Activated CD4-positive, alpha-beta memory T cell treated with anti-CD3 and anti-CD28 coated beads for 36 hours (primary cell): ENCODE data around the gene EHF. TPM values are rescaled to one million over a fixed set of nuclear protein-coding genes. Genes with fewer than 3 reads are reported as not detected.

Experiments
- CTCF ChIA-PET: fragments of 350-600 bp; sonication (Branson Sonifier 250); formaldehyde crosslinking; loops from one replicate; lab custom pipeline; 2021; ENCODE audit warnings: antibody characterized with exemption, inconsistent platforms; lab: Charles Lee
- POLR2A ChIA-PET: fragments of 350-600 bp; sonication (Branson Sonifier 250); formaldehyde crosslinking; loops from one replicate; lab custom pipeline; 2021; ENCODE audit warnings: antibody characterized with exemption; lab: Charles Lee
- DNase-seq: peaks from one replicate; pipeline ENCODE4 v3.0.0-alpha.2; 2020
- H3K27ac Mint-ChIP-seq: one replicate; pipeline ENCODE4 v1.8.0; 2021; ENCODE audit warnings: mixed read lengths
- H3K27me3 Mint-ChIP-seq: one replicate; pipeline ENCODE4 v1.8.0; 2021; ENCODE audit warnings: mixed read lengths
- H3K36me3 Mint-ChIP-seq: one replicate; pipeline ENCODE4 v1.8.0; 2021; ENCODE audit warnings: mixed read lengths
- H3K4me1 Mint-ChIP-seq: one replicate; pipeline ENCODE4 v1.8.0; 2021; ENCODE audit warnings: low read depth, mixed read lengths
- H3K4me3 Mint-ChIP-seq: one replicate; pipeline ENCODE4 v1.8.0; 2021; ENCODE audit warnings: mild to moderate bottlenecking, mixed read lengths
- H3K9me3 Mint-ChIP-seq: one replicate; pipeline ENCODE4 v1.8.0; 2021; ENCODE audit warnings: mixed read lengths
- intact Hi-C: fragments of 100-400 bp; cut with micrococcal nuclease; formaldehyde crosslinking; loops from one replicate; pipeline ENCODE4 v1.15.1; 2023
- total RNA-seq, 2 experiments: library from RNA; stranded (reverse); gene quantifications; one replicate each; pipeline ENCODE4 v1.2.3, GENCODE V29; 2021

EHF gene
- total RNA-seq, 2 experiments from 2014 or later, result not detected

DNA sequence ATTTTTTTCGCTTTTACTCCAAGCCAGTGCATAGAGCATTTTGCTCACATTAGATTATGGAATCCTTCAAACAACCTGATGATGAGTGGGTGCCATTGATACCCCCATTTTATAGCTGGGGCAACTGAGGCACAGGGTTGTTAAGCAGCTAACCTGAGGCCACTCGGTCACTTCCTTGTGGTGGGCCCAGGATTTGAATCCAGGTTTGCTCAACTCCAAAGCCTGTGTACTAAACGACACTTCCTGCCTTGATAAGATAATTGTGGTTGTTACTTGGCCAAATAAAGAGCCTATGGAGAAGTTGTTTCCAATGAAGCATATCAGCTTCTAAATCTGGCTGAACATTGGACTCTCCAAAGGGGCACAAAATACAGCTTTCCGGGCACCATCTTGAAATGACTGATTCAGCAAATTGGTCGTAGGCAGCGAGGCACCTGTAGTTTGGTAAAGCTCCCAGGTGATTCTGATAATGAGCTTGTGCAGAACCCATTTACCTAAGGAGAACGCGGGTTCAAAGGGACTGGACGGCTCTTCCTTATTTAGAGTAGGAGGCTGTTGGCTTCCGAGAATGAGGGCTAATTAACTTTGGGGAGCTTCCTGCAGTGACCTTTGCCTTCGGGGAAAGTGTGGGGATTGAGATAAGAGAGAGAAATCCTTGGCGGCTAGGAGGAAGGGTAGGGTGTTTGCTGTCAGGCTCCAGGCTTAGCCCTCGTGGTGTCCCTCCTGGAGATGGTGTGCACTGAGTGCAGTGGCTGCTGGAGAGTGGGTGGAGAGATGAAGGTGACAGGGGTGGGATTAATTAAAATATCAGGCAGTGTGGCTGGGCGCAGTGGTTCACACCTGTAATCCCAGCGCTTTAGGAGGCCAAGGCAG, 17.5 kb upstream of the EHF start:
- CTCF ChIA-PET, result no interaction called here
- Mint-ChIP-seq H3K4me3 (no peak overlapping the region), H3K9me3 (no peaks in the 10 kb centered on the region), H3K27me3 (peaks cover 5% of the 10 kb centered on the region), H3K4me1 (peaks cover 16% of the 10 kb centered on the region), H3K27ac (no peak overlapping the region), H3K36me3 (no peaks in the 10 kb centered on the region)
- POLR2A ChIA-PET, result no interaction called here
- intact Hi-C loops, result no loop called here
- DNase-seq, result no peak

- Mint-ChIP-seq H3K27me3 (peaks cover 6% of the 10 kb centered on the region), H3K27ac (no peak overlapping the region), H3K4me3 (no peak overlapping the region), H3K9me3 (no peaks in the 10 kb centered on the region), H3K4me1 (peaks cover 13% of the 10 kb centered on the region), H3K36me3 (no peaks in the 10 kb centered on the region)
- DNase-seq, result no peak
- ChIA-PET CTCF (no interaction called here), POLR2A (no interaction called here)
- intact Hi-C loops, result no loop called here
Observed at GRCh38 chr11:34604145-34604544, 16.7 kb upstream of the EHF start.

DNA sequence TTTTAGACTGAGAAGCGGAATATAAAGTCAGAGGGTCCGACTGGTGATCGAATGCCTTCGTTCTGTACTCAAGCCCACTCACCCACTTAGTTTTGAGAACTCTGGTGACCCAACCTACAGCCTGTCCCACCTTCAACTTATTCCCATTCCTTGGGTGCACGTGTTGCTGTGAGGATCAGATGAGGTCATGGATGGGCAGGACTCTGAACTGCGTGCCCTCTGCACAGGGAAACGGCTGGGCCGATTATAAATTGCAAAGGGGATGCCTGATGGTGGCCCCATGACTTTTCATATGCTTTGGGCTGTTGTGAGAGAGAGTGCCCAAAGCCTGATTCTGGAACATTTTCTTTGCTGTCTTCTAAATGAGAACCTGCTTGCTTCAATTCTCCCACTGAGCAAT, 16.0 kb upstream of the EHF start:
- ChIA-PET POLR2A (no interaction called here), CTCF (no interaction called here)
- H3K27me3 Mint-ChIP-seq, result peaks cover 8% of the 10 kb centered on the region
- no peak for DNase-seq
- no peaks in the 10 kb centered on the region for H3K36me3 Mint-ChIP-seq
- no peak overlapping the region for H3K27ac Mint-ChIP-seq
- H3K4me3 Mint-ChIP-seq, result no peak overlapping the region
- H3K9me3 Mint-ChIP-seq, result no peaks in the 10 kb centered on the region
- intact Hi-C loops, result no loop called here
- peaks cover 5% of the 10 kb centered on the region for H3K4me1 Mint-ChIP-seq

DNA sequence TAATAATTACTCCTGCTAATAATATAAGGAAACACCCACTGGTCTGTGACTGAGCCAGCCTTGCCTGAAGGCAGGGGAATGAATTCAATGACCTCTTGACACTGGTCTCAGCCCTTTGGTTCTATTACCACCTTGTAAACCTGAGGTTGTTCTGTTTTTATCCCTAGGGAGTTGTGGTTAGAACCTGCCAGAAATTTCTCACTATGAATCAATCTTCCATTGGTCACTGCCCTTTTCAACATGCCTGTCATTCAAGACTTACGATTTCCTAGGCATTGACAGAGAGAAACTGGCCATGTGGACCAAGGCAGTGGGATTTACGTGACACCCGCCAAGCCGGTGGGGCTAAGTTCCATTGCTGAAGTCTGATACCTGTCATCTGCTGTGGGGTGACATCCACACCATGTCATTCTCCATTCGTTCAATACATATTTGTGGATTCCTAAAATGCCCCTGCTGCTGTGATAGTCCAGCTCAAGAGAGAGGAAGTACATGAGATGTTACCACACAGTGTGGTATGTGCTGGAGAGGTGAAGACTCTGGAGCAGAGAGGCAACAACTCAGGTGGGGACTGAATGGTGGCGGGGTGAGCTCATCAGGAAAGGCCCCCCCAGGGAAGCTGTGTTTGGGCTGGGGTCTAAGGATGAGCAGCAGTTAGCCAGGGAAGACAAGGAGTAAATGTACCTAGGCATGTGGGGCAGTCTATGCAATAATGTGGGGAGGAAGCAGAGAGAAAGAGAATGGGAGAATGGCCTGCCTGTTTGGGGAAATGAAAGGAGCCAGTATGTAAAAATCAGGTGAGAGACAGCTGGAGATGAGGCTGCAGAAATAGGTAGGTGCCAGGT, 15.2 kb upstream of the EHF start:
- CTCF ChIA-PET, result interaction anchor here (1.0 kb wide), 1 partner anchor 19 kb away, joined by 3 read pairs; no protein-coding TSS in a partner anchor
- Mint-ChIP-seq H3K27ac (no peak overlapping the region), H3K36me3 (no peaks in the 10 kb centered on the region), H3K4me3 (no peak overlapping the region), H3K27me3 (peaks cover 8% of the 10 kb centered on the region), H3K9me3 (no peaks in the 10 kb centered on the region), H3K4me1 (no peaks in the 10 kb centered on the region)
- intact Hi-C loops, result no loop called here
- DNase-seq, result no peak
- POLR2A ChIA-PET, result no interaction called here

DNA sequence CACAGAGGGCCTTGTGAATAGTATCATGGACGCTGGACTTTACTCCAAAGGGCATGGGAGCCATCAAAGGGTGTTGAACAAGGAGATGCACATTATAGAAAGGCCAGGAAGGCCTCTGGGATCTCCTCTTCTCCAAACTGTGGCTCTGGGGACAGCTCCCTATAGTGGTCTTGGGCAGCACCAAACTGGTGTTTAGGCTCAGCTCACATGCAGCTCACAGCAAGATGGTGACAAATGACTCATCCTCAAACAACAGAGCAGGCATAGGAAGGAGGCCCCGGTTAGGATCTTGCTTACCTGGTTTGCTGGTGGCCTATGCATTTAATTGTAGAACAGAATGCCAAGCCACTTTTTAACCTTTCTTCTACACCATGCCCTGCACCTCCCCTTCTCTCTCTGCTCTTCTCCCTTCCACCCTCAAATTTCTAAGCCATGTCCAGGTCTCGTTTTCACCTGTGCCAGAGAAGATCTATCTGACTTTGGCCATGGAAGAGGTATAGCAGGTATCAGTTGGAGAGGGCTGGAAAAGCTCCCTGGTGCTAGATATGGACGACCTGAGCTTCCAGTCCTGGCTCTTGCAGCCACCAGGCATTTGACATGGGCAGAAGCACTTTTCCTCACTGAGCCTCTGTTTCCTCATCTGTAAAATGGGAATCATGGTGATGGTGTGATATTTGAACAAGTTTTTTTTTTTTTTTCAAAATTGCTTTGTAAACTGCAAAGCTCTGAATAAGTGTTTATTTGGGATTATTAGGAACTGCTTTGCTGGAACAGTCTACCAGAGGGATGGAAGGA, 14.4 kb upstream of the EHF start:
- no peak for DNase-seq
- Mint-ChIP-seq H3K9me3 (no peaks in the 10 kb centered on the region), H3K27me3 (peaks cover 13% of the 10 kb centered on the region), H3K4me1 (no peaks in the 10 kb centered on the region), H3K4me3 (no peak overlapping the region), H3K36me3 (no peaks in the 10 kb centered on the region), H3K27ac (no peak overlapping the region)
- intact Hi-C loops, result no loop called here
- ChIA-PET CTCF (interaction anchor here (1.0 kb wide), 1 partner anchor 20 kb away, joined by 3 read pairs; no protein-coding TSS in a partner anchor), POLR2A (no interaction called here)

GRCh38 chr11:34609187-34609751, 11.6 kb upstream of the EHF start:
- ChIA-PET CTCF (interaction anchor here (0.7 kb wide), 1 partner anchor 627 kb away, joined by 3 read pairs; no protein-coding TSS in a partner anchor), POLR2A (no interaction called here)
- intact Hi-C loops, result no loop called here
- no peak overlapping the region for H3K4me3 Mint-ChIP-seq
- H3K27ac Mint-ChIP-seq, result no peak overlapping the region
- H3K36me3 Mint-ChIP-seq, result no peaks in the 10 kb centered on the region
- H3K27me3 Mint-ChIP-seq, result peaks cover 22% of the 10 kb centered on the region
- H3K4me1 Mint-ChIP-seq, result peaks cover 11% of the 10 kb centered on the region
- no peaks in the 10 kb centered on the region for H3K9me3 Mint-ChIP-seq
- no peak for DNase-seq

DNA sequence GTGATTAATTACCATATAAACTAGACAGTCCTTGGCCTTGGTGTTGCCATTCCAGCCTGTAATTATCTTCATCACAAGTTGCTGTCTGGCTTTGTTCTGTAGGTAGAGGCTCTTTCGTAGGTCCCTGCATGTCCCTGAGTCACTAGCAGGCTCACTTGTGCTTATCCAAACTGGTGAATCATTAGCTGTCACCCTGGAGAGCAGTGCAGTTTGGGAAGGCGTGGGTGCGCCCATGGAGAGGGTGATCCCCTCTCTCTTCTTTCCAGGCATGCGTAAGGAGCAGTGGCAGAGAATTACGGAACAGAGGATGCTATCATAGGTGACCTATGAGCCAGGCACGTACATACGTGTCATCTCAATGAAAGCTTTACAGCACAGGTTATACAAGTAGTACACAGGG, 11.0 kb upstream of the EHF start:
- intact Hi-C loops, result no loop called here
- POLR2A ChIA-PET, result no interaction called here
- CTCF ChIA-PET, result no interaction called here

GRCh38 chr11:34610324-34611041, 10.4 kb upstream of the EHF start:
- ChIA-PET POLR2A (no interaction called here), CTCF (no interaction called here)
- Mint-ChIP-seq H3K27ac (no peak overlapping the region), H3K9me3 (no peaks in the 10 kb centered on the region), H3K27me3 (peaks cover 20% of the 10 kb centered on the region), H3K4me3 (no peak overlapping the region), H3K4me1 (peaks cover 16% of the 10 kb centered on the region), H3K36me3 (no peaks in the 10 kb centered on the region)
- intact Hi-C loops, result no loop called here
- DNase-seq, result no peak

More for the DNA sequence above, 11.0 kb upstream of the EHF start:
- DNase-seq, result no peak
- Mint-ChIP-seq H3K9me3 (no peaks in the 10 kb centered on the region), H3K27ac (no peak overlapping the region), H3K36me3 (no peaks in the 10 kb centered on the region), H3K4me1 (peaks cover 16% of the 10 kb centered on the region), H3K27me3 (peaks cover 22% of the 10 kb centered on the region), H3K4me3 (no peak overlapping the region)

DNA sequence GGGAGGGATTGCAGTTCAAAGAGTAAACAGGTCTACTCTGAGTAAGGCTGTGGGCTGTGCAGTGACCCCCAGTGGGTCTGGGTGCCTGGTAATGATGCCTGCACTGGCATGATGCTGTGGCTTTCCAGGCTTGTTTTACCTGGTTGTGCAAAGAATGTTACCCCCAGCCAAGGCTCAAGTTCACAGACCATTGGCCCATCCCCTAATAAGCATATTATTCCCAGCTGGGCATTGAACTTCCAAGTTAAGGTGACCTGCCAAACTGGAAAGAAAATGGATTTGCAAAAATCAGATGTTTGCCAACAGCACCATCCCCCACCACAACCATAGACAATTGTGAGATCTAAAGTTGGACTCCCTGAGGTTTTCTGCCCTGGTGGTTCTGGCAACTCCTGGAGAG, 7.9 kb upstream of the EHF start:
- no peak for DNase-seq
- Mint-ChIP-seq H3K4me3 (no peak overlapping the region), H3K36me3 (no peaks in the 10 kb centered on the region), H3K4me1 (peaks cover 16% of the 10 kb centered on the region), H3K27ac (no peak overlapping the region), H3K9me3 (no peaks in the 10 kb centered on the region), H3K27me3 (peaks cover 22% of the 10 kb centered on the region)
- CTCF ChIA-PET, result interaction anchor here (0.7 to 1.4 kb wide), 3 partner anchors 21 to 39 kb away, joined by 3 to 5 read pairs (median 4); no protein-coding TSS in a partner anchor
- intact Hi-C loops, result loop anchor here (2.0 kb wide), 1 partner anchor 38 kb away; no protein-coding TSS in a partner anchor
- POLR2A ChIA-PET, result interaction anchor here (1.0 kb wide), 1 partner anchor 37 kb away, joined by 6 read pairs; no protein-coding TSS in a partner anchor

- Mint-ChIP-seq H3K4me3 (no peak overlapping the region), H3K27ac (no peak overlapping the region), H3K27me3 (peaks cover 20% of the 10 kb centered on the region), H3K4me1 (peaks cover 16% of the 10 kb centered on the region), H3K36me3 (no peaks in the 10 kb centered on the region), H3K9me3 (no peaks in the 10 kb centered on the region)
- ChIA-PET POLR2A (interaction anchor here (1.0 kb wide), 1 partner anchor 37 kb away, joined by 6 read pairs; no protein-coding TSS in a partner anchor), CTCF (interaction anchor here (1.0 to 1.4 kb wide), 2 partner anchors 37 to 38 kb away, joined by 4 to 5 read pairs; no protein-coding TSS in a partner anchor)
- intact Hi-C loops, result loop anchor here (2.0 kb wide), 1 partner anchor 37 kb away; no protein-coding TSS in a partner anchor
- no peak for DNase-seq
Observed at GRCh38 chr11:34613552-34614056, 7.3 kb upstream of the EHF start.
